Neuronal stem cell (in vitro differentiated cells): ENCODE measurements around the gene RBM4B.
A peak's percentile ranks its signal among the peaks of the same experiment; 100 is the strongest.

Experiments used
- DNase-seq: peaks from one replicate; pipeline ENCODE4 v3.0.0-alpha.2; 2013; ENCODE audit warnings: low spot score
- H2AFZ ChIP-seq: one replicate; pipeline ENCODE4 v1.6.1; 2013; ENCODE audit warnings: mild to moderate bottlenecking, low read length, inconsistent platforms
- H2AK5ac ChIP-seq: 2 replicates; pipeline ENCODE4 v1.6.1; 2013; ENCODE audit warnings: low read depth, mild to moderate bottlenecking, inconsistent platforms, low read length, moderate library complexity, mixed read lengths
- H2BK120ac ChIP-seq: 2 replicates; pipeline ENCODE4 v1.6.1; 2013; ENCODE audit warnings: low read depth, mild to moderate bottlenecking, inconsistent platforms, low read length, moderate library complexity, mixed read lengths
- H2BK12ac ChIP-seq: one replicate; pipeline ENCODE4 v1.6.1; 2013; ENCODE audit warnings: low read length, inconsistent platforms
- H2BK15ac ChIP-seq: 2 replicates; pipeline ENCODE4 v1.6.1; 2013; ENCODE audit warnings: mild to moderate bottlenecking, low read length, inconsistent platforms, mixed read lengths
- H2BK5ac ChIP-seq: one replicate; pipeline ENCODE4 v1.6.1; 2013; ENCODE audit warnings: inconsistent platforms, mild to moderate bottlenecking, low read length, moderate library complexity
- H3K14ac ChIP-seq: one replicate; pipeline ENCODE4 v1.6.1; 2013; ENCODE audit warnings: low read length, inconsistent platforms
- H3K18ac ChIP-seq: 2 replicates; pipeline ENCODE4 v1.6.1; 2013; ENCODE audit warnings: low read length, inconsistent platforms
- H3K23ac ChIP-seq: 2 replicates; pipeline ENCODE4 v1.6.1; 2013; ENCODE audit warnings: low read depth, mild to moderate bottlenecking, mixed read lengths, low read length, inconsistent platforms; ENCODE audit not compliant: poor library complexity
- H3K27ac ChIP-seq: replicated peaks from 3 replicates; pipeline ENCODE4 v1.5.1; 2013; ENCODE audit warnings: low read length, inconsistent platforms
- H3K27me3 ChIP-seq, 3 experiments: 2 replicates each; pipeline ENCODE4 v1.6.1; 2013; ENCODE audit warnings: low read length in 3 of 3, mild to moderate bottlenecking in 2 of 3, inconsistent platforms in 1 of 3, low read depth in 1 of 3, mixed read lengths in 1 of 3, moderate library complexity in 1 of 3; ENCODE audit not compliant: control insufficient read depth in 3 of 3, insufficient read depth in 3 of 3
- H3K36me3 ChIP-seq, 2 donors: replicated peaks in 1 of 2; 2 replicates each; pipeline ENCODE4 v1.6.1; 2013; ENCODE audit warnings: low read length in 2 of 2; ENCODE audit not compliant: control insufficient read depth in 2 of 2, insufficient read depth in 2 of 2
- H3K4ac ChIP-seq: 2 replicates; pipeline ENCODE4 v1.6.1; 2013; ENCODE audit warnings: inconsistent platforms, mild to moderate bottlenecking, low read length, moderate library complexity
- H3K4me1 ChIP-seq, 2 donors: 1 replicate in 1 of 2; 2 replicates in 1 of 2; pipeline ENCODE4 v1.6.1; 2013; ENCODE audit warnings: low read length in 2 of 2, low read depth in 1 of 2; ENCODE audit not compliant: control insufficient read depth in 2 of 2, insufficient read depth in 1 of 2
- H3K4me2 ChIP-seq: one replicate; pipeline ENCODE4 v1.6.1; 2013; ENCODE audit warnings: mild to moderate bottlenecking, low read length, inconsistent platforms; ENCODE audit not compliant: insufficient read depth, poor library complexity, severe bottlenecking
- H3K4me3 ChIP-seq, 2 donors: 2 replicates each; pipeline ENCODE4 v1.5.1; 2013; ENCODE audit warnings: low read length in 2 of 2, mild to moderate bottlenecking in 2 of 2, inconsistent platforms in 1 of 2, moderate library complexity in 1 of 2
- H3K79me1 ChIP-seq: one replicate; pipeline ENCODE4 v1.6.1; 2013; ENCODE audit warnings: low read depth, mild to moderate bottlenecking, inconsistent platforms, low read length, moderate library complexity
- H3K9ac ChIP-seq: one replicate; pipeline ENCODE4 v1.6.1; 2013; ENCODE audit warnings: mild to moderate bottlenecking, low read depth, low read length, inconsistent platforms; ENCODE audit not compliant: poor library complexity
- H3K9me3 ChIP-seq, 2 donors: replicated peaks in 1 of 2; 2 replicates each; pipeline versions ENCODE3 to v1.6.1; 2013; ENCODE audit warnings: low read length in 2 of 2, mild to moderate bottlenecking in 2 of 2, inconsistent platforms in 1 of 2, low read depth in 1 of 2, mixed read lengths in 1 of 2, moderate library complexity in 1 of 2; ENCODE audit not compliant: control insufficient read depth in 2 of 2, insufficient read depth in 1 of 2
- H4K8ac ChIP-seq: one replicate; pipeline ENCODE4 v1.6.1; 2013; ENCODE audit warnings: low read depth, mild to moderate bottlenecking, inconsistent platforms, low read length, moderate library complexity
- H4K91ac ChIP-seq: one replicate; pipeline ENCODE4 v1.6.1; 2013; ENCODE audit warnings: low read length, low read depth, mild to moderate bottlenecking, inconsistent platforms; ENCODE audit not compliant: poor library complexity
- WGBS, 2 donors: extraction: QIAGEN DNeasy Blood & Tissue Kit; methylation state at CpG; one replicate each; pipeline ENCODE4 v1.1.7; 2013; ENCODE audit warnings: missing lambda C conversion rate in 2 of 2, mixed read lengths in 1 of 2; ENCODE audit not compliant: insufficient read length in 2 of 2, insufficient replicate concordance in 1 of 2; ENCODE audit errors: extremely low coverage in 2 of 2; 5-methylcytosine and 5-hydroxymethylcytosine counted together

RBM4B gene

DNA sequence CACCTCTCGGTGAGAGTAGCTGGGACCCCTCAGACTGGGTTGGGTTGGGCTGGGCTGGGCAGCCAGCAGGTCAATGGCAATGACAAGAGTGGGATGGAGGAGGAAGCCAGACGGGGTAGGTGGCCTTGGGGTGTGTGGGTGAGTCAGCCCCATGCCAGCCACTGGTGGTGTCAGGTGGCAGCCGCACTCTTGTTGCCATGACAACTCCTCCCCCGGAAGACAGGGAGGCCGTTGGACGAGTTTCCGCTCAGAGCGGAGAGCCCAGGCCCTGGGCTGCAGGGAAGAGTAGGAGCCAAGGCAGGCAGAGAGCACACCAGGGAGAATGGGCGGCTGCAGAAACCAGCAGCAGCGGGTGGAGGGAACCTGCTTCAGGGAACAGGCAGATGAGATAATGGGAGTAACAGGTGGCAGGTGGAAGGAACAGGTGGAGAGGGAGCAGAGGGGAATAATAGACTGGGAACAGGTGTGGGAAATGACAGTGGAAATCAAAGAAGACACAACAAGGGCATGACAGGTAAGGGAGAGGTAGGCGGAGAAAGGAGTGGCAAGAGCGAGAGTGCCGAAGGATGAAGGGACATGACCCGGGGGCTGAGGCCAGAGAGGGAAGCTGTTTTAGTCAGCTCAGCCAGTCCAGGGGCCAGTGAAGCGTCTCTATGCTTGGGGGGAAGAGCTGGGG, 42.7 kb upstream of the RBM4B start:
- H4K91ac ChIP-seq, result no peak overlapping the region
- no peak overlapping the region for H4K8ac ChIP-seq
- H3K14ac ChIP-seq, result no peak overlapping the region
- peaks cover 9 to 48% of the 10 kb centered on the region in 2 donors for H3K36me3 ChIP-seq
- no CpG with 5 or more reads among the region's 15 CpGs for WGBS, 2 donors
- H3K4me3 ChIP-seq, result no peak overlapping the region
- H2AFZ ChIP-seq, result no peak overlapping the region
- peak overlapping the region; percentile 14 for H3K27ac ChIP-seq
- no peak overlapping the region for H3K9ac ChIP-seq
- DNase-seq, result peak; percentile 69
- no peaks in the 10 kb centered on the region for H3K27me3 ChIP-seq
- no peak overlapping the region for H3K4ac ChIP-seq
- H2AK5ac ChIP-seq, result no peak overlapping the region
- H3K9me3 ChIP-seq, result no peaks in the 10 kb centered on the region
- peaks cover 9 to 35% of the 10 kb centered on the region in 2 donors for H3K4me1 ChIP-seq
- H2BK15ac ChIP-seq, result no peak overlapping the region
- H2BK120ac ChIP-seq, result no peak overlapping the region
- no peak overlapping the region for H2BK5ac ChIP-seq
- H2BK12ac ChIP-seq, result no peak overlapping the region
- H3K4me2 ChIP-seq, result no peak overlapping the region
- peaks cover 4% of the 10 kb centered on the region for H3K79me1 ChIP-seq
- H3K23ac ChIP-seq, result no peak overlapping the region
- H3K18ac ChIP-seq, result peak overlapping the region; percentile 49

DNA sequence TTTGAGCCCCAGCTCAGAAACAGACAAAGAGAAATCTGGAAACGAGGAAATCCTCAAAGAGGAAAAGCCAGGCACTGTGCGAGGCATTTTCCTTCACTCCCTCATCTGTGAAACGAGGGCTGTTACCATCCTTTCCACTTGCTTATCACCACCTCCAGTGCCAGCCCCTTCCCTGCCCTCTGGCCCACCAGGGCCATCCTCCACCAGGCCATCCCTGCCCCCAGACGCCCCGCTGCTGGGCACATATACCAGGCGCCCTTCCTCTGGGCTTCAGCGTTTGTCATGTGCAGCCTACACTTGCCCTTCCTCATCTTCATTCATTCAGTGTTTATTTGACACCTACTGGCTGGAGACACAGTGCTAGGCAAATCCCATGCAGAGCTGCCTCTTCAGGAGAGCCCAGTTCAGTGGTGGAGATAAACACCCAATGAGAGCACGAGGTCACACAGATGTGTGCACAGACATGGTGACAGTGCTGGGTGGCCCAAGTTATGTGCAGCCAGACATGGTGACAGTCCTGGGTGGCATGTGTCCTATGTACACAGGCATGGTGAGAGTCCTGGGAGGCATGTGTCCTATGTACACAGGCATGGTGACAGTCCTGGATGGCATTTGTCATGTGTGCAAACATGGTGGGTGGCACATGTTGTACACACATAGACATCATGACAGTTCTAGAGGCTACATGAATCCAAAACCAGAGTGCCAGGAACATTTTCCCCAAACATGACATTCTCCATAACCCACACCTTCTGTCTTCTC, 41.6 kb upstream of the RBM4B start:
- no peak overlapping the region for H2BK12ac ChIP-seq
- peaks cover 4% of the 10 kb centered on the region for H3K79me1 ChIP-seq
- H4K8ac ChIP-seq, result no peak overlapping the region
- no peak overlapping the region for H3K4me2 ChIP-seq
- no peak overlapping the region for H2BK15ac ChIP-seq
- H4K91ac ChIP-seq, result no peak overlapping the region
- DNase-seq, result no peak
- no peaks in the 10 kb centered on the region for H3K27me3 ChIP-seq
- no peak overlapping the region for H2AFZ ChIP-seq
- no peak overlapping the region for H2BK5ac ChIP-seq
- no peak overlapping the region for H2BK120ac ChIP-seq
- peak overlapping the region; percentile 80 for H3K18ac ChIP-seq
- no peak overlapping the region for H3K14ac ChIP-seq
- no peak overlapping the region for H3K4ac ChIP-seq
- H3K4me3 ChIP-seq, result peak overlapping the region in 1 of 2 donors; percentile 27
- WGBS, 2 donors, result no CpG with 5 or more reads among the region's 8 CpGs
- H3K9ac ChIP-seq, result no peak overlapping the region
- H3K4me1 ChIP-seq, result peaks cover 9 to 32% of the 10 kb centered on the region in 2 donors
- peaks cover 18 to 55% of the 10 kb centered on the region in 2 donors for H3K36me3 ChIP-seq
- H3K27ac ChIP-seq, result no peak overlapping the region
- peak overlapping the region; percentile 72 for H2AK5ac ChIP-seq
- H3K9me3 ChIP-seq, result no peaks in the 10 kb centered on the region
- no peak overlapping the region for H3K23ac ChIP-seq

GRCh38 chr11:66718320-66718971, 40.8 kb upstream of the RBM4B start:
- WGBS, 2 donors, result no CpG with 5 or more reads among the region's 26 CpGs
- peak overlapping the region; percentile 80 for H3K18ac ChIP-seq
- H3K4me2 ChIP-seq, result peak overlapping the region; percentile 21
- no peak overlapping the region for H2AFZ ChIP-seq
- peaks cover 26 to 64% of the 10 kb centered on the region in 2 donors for H3K36me3 ChIP-seq
- peak overlapping the region; percentile 86 for H3K14ac ChIP-seq
- H2BK15ac ChIP-seq, result peak overlapping the region; percentile 70
- peak overlapping the region; percentile 16 for H2BK5ac ChIP-seq
- H3K4ac ChIP-seq, result no peak overlapping the region
- H2BK120ac ChIP-seq, result peak overlapping the region; percentile 4
- no peaks in the 10 kb centered on the region for H3K27me3 ChIP-seq
- no peak overlapping the region for H2BK12ac ChIP-seq
- peaks cover 6% of the 10 kb centered on the region for H3K79me1 ChIP-seq
- H3K4me1 ChIP-seq, result peaks cover 9 to 32% of the 10 kb centered on the region in 2 donors
- no peak overlapping the region for H3K4me3 ChIP-seq
- no peak overlapping the region for H3K23ac ChIP-seq
- peak overlapping the region; percentile 0 for H4K91ac ChIP-seq
- H3K9me3 ChIP-seq, result no peaks in the 10 kb centered on the region
- no peak overlapping the region for H4K8ac ChIP-seq
- no peak overlapping the region for H3K27ac ChIP-seq
- no peak for DNase-seq
- H2AK5ac ChIP-seq, result peak overlapping the region; percentile 79
- peak overlapping the region; percentile 70 for H3K9ac ChIP-seq

DNA sequence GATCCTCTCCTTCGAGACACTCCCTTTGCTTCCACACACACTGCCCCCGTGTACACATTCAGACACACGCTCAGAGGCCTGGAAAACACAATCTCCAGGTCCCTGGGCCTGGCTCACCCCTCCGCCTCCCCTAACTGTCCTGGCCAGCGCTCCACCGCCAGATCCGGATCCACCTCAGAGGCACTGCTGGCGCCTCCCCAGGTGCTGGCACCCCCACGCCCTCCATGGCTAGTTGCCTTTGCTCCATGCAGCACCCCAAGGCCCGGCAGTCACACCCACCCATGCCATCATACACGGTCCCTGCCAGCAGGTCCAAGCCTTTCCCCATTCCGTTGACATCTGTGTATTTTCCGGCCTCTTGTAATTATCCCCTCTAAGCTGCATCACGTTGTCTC, 40.2 kb upstream of the RBM4B start:
- Histone ChIP-seq H2AFZ (no peak overlapping the region), H3K4me3 (no peak overlapping the region), H3K9ac (peak overlapping the region; percentile 70), H3K27me3 (no peaks in the 10 kb centered on the region), H3K27ac (no peak overlapping the region), H3K79me1 (peaks cover 6% of the 10 kb centered on the region), H3K9me3 (no peaks in the 10 kb centered on the region), H3K4ac (no peak overlapping the region), H4K91ac (no peak overlapping the region), H4K8ac (no peak overlapping the region), H2AK5ac (peak overlapping the region; percentile 79), H3K4me2 (no peak overlapping the region), H2BK5ac (peak overlapping the region; percentile 16), H2BK120ac (no peak overlapping the region), H3K23ac (peak overlapping the region; percentile 81), H3K4me1 (peaks cover 9 to 32% of the 10 kb centered on the region in 2 donors), H3K36me3 (peaks cover 27 to 69% of the 10 kb centered on the region in 2 donors), H3K18ac (peak overlapping the region; percentile 21), H3K14ac (peak overlapping the region; percentile 86), H2BK15ac (peak overlapping the region; percentile 70), H2BK12ac (no peak overlapping the region)
- DNase-seq, result no peak
- WGBS, 2 donors, result no CpG with 5 or more reads among the region's 14 CpGs
